ENCODE results near the gene FRMD4B. TPM values are rescaled to one million over a fixed set of nuclear protein-coding genes. Genes with fewer than 3 reads are reported as not detected.

The FRMD4B gene
- total RNA-seq, 2 experiments from 2014 or later, result not detected

DNA sequence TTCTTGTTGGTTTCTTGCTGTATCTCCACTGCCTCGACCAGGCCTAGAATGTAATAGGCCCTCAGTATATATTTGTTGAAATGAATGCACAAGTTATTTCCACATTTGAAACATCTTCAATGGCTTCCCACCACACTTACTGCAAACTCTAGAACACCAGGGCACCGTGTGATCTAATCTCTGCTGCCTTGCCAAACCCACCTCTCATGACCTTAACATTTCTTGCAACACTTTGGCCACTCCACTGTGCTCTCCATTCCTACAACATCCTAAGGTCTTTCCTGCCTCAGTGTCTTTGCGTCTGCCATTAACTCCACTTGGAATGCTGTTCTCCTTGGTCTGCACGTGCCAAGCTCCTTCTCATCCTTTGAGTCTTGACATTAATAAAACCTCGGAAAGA is 14.1 kb downstream of the FRMD4B start:
- Histone ChIP-seq H3K4me2 (ENCODE audit: low read length) (no peak overlapping the region), H3K4me1 (ENCODE audit: insufficient read depth, low read length, poor library complexity, severe bottlenecking) (no peaks in the 10 kb centered on the region), H3K4me3 (ENCODE audit: low read depth, low read length, poor library complexity, severe bottlenecking) (no peak overlapping the region), H3K79me2 (ENCODE audit: insufficient read depth, low read depth, low read length) (no peaks in the 10 kb centered on the region), H3K9me2 (ENCODE audit: insufficient read depth, low read length) (no peaks in the 10 kb centered on the region), H2AFZ (ENCODE audit: low read length) (no peak overlapping the region), H3K9me3 (ENCODE audit: low read length) (no peaks in the 10 kb centered on the region), H3K36me3 (ENCODE audit: insufficient read depth, low read length) (no peaks in the 10 kb centered on the region), H3K27ac (ENCODE audit: low read depth, low read length, poor library complexity, severe bottlenecking) (no peak overlapping the region), H4K20me1 (ENCODE audit: insufficient read depth, low read length) (no peaks in the 10 kb centered on the region)
- intact Hi-C loops (cut with micrococcal nuclease; ENCODE audit: unreplicated experiment), result no loop called here
- CTCF ChIA-PET (ENCODE audit: unreplicated experiment), result no interaction called here
- POLR2A ChIA-PET, result no interaction called here
- BruUV-seq (replicated peaks), result no TSS peak
- no peak for TF ChIP-seq CTCF (conservative IDR thresholded peaks at IDR 0.05; ENCODE audit: low read length)
- no peak for TF ChIP-seq EZH2phosphoT487 (IDR thresholded peaks at IDR 0.05; ENCODE audit: borderline replicate concordance, low read depth, low read length)
- DNase-seq (ENCODE audit: low spot score), result no peak

GRCh38 chr3:69370901-69371301 is 15.0 kb downstream of the FRMD4B start:
- no peaks in the 10 kb centered on the region for H3K4me1 ChIP-seq (ENCODE audit: insufficient read depth, low read length, poor library complexity, severe bottlenecking)
- H3K36me3 ChIP-seq (ENCODE audit: insufficient read depth, low read length), result no peaks in the 10 kb centered on the region
- H3K9me2 ChIP-seq (ENCODE audit: insufficient read depth, low read length), result no peaks in the 10 kb centered on the region
- ChIA-PET POLR2A (no interaction called here), CTCF (ENCODE audit: unreplicated experiment) (no interaction called here)
- H3K4me2 ChIP-seq (ENCODE audit: low read length), result no peak overlapping the region
- BruUV-seq (replicated peaks), result no TSS peak
- intact Hi-C loops (cut with micrococcal nuclease; ENCODE audit: unreplicated experiment), result no loop called here
- DNase-seq (ENCODE audit: low spot score), result no peak
- no peaks in the 10 kb centered on the region for H3K9me3 ChIP-seq (ENCODE audit: low read length)
- H2AFZ ChIP-seq (ENCODE audit: low read length), result no peak overlapping the region
- no peak overlapping the region for H3K4me3 ChIP-seq (ENCODE audit: low read depth, low read length, poor library complexity, severe bottlenecking)
- H4K20me1 ChIP-seq (ENCODE audit: insufficient read depth, low read length), result no peaks in the 10 kb centered on the region
- no peaks in the 10 kb centered on the region for H3K79me2 ChIP-seq (ENCODE audit: insufficient read depth, low read depth, low read length)
- no peak for TF ChIP-seq EZH2phosphoT487 (IDR thresholded peaks at IDR 0.05; ENCODE audit: borderline replicate concordance, low read depth, low read length)
- TF ChIP-seq CTCF (conservative IDR thresholded peaks at IDR 0.05; ENCODE audit: low read length), result no peak
- H3K27ac ChIP-seq (ENCODE audit: low read depth, low read length, poor library complexity, severe bottlenecking), result no peak overlapping the region

DNA sequence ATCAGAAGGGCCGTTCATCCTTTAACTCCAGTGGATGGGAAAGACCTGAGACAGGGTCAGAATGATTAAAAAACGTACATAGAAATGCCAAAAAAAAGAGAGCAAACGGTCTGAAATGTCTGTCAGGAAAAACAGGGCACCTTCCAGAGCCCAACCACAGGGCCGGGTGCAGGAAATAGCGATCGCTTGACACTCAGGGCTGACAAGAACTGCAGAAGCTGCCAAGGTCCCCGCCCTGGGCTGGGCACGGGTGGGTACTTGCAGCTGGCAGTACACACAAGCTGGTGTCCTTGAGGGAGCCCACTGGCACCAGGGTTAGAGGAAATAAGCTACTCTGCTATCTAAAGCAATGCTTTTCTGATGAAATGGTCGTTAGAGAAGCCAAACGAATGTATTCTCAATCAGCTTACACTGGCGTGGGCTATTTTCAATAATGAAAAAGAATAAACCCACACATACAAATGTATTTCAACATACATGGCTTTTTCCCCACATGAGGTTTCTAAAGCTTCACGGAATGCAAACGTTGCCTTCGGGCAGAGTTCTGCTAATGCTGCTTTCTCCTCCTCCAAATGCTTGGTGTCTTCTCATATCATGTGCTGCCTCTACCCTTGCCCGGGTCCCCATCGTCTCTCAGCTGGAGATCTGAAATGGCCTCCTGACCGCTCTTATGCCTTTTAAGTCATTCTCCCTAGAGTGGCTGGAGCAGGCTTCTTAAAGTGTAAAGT is 15.6 kb downstream of the FRMD4B start:
- no peaks in the 10 kb centered on the region for H3K9me2 ChIP-seq (ENCODE audit: insufficient read depth, low read length)
- H3K36me3 ChIP-seq (ENCODE audit: insufficient read depth, low read length), result no peaks in the 10 kb centered on the region
- no peak overlapping the region for H2AFZ ChIP-seq (ENCODE audit: low read length)
- no peaks in the 10 kb centered on the region for H4K20me1 ChIP-seq (ENCODE audit: insufficient read depth, low read length)
- H3K4me2 ChIP-seq (ENCODE audit: low read length), result no peak overlapping the region
- intact Hi-C loops (cut with micrococcal nuclease; ENCODE audit: unreplicated experiment), result no loop called here
- no peaks in the 10 kb centered on the region for H3K79me2 ChIP-seq (ENCODE audit: insufficient read depth, low read depth, low read length)
- no peaks in the 10 kb centered on the region for H3K9me3 ChIP-seq (ENCODE audit: low read length)
- no peak for DNase-seq (ENCODE audit: low spot score)
- BruUV-seq (replicated peaks), result no TSS peak
- no peak overlapping the region for H3K4me3 ChIP-seq (ENCODE audit: low read depth, low read length, poor library complexity, severe bottlenecking)
- no peak for TF ChIP-seq EZH2phosphoT487 (IDR thresholded peaks at IDR 0.05; ENCODE audit: borderline replicate concordance, low read depth, low read length)
- no peak for TF ChIP-seq CTCF (conservative IDR thresholded peaks at IDR 0.05; ENCODE audit: low read length)
- no peaks in the 10 kb centered on the region for H3K4me1 ChIP-seq (ENCODE audit: insufficient read depth, low read length, poor library complexity, severe bottlenecking)
- ChIA-PET POLR2A (no interaction called here), CTCF (ENCODE audit: unreplicated experiment) (no interaction called here)
- no peak overlapping the region for H3K27ac ChIP-seq (ENCODE audit: low read depth, low read length, poor library complexity, severe bottlenecking)

All from OCI-LY7 (cell line).